ENCODE measurements around the gene OBSCN.
A peak's percentile ranks its signal among the peaks of the same experiment; 100 is the strongest.

OBSCN gene

DNA sequence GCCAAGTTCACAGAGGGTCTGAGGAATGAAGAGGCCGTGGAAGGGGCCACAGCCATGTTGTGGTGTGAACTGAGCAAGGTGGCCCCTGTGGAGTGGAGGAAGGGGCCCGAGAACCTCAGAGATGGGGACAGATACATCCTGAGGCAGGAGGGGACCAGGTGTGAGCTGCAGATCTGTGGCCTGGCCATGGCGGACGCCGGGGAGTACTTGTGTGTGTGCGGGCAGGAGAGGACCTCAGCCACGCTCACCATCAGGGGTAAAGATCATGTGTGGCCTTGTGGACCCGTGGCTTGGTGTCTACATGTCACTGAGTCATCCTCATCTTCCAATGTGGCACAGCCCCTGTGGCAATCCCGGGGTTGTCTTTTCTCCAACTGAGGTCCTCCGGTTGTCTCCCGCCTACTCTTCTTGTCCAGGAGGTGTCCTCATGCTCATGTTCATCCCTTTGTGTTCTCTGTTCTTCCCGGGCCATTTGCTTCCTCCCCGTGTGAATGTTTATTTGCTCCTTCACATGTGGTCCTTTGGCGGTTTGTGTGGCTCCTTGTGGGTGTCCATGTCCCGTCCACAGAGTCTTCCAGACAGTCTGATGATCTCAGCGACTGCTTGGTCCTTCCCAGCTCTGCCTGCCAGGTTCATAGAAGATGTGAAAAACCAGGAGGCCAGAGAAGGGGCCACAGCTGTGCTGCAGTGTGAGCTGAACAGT lies 84.2 kb downstream of the OBSCN start:
- DNase-seq (ENCODE audit: low spot score): no peak

DNA sequence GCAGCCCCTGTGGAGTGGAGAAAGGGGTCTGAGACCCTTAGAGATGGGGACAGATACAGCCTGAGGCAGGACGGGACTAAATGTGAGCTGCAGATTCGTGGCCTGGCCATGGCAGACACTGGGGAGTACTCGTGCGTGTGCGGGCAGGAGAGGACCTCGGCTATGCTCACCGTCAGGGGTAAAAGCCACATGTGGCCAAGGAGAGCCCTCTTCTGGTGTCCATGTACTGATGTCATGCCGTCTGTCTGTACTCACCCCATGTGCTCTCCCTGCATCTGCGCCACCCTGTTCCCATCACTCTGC lies 84.7 kb downstream of the OBSCN start:
- no peak for DNase-seq (ENCODE audit: low spot score)

DNA sequence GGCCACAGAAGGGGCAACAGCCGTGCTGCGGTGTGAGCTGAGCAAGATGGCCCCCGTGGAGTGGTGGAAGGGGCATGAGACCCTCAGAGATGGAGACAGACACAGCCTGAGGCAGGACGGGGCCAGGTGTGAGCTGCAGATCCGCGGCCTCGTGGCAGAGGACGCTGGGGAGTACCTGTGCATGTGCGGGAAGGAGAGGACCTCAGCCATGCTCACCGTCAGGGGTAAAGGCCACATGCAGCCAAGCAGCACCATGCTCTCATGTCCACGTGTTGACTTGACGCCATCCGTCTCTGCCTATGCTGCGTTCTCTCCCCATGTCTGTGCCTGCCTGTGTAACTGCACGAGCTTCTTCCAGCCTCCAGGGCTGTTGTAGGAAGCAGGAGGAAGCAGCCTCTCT lies 85.5 kb downstream of the OBSCN start:
- no peak for DNase-seq (ENCODE audit: low spot score)

DNA sequence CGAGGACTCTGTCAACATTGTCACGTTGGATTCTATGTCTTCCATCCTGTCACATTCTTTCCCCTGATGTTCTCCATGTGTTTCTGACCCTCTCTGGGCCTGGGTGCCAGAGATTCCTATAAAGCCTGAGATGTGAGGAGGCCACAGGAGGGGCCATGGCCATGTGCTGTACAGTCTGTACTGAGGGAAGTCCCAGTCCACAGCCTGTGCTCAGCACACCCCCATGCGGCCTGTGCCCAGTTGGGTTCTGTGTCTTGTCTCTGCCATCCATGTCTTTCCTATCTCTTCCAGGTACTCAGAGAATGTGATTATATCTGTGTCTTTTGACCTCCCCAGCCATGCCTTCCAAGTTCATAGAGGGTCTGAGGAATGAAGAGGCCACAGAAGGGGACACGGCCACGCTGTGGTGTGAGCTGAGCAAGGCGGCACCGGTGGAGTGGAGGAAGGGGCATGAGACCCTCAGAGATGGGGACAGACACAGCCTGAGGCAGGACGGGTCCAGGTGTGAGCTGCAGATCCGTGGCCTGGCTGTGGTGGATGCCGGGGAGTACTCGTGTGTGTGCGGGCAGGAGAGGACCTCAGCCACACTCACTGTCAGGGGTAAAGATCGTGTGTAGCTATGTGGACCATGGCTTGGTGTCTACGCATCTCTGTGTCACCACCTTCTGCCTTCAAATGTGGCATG lies 86.1 kb downstream of the OBSCN start:
- DNase-seq (ENCODE audit: low spot score): no peak

DNA sequence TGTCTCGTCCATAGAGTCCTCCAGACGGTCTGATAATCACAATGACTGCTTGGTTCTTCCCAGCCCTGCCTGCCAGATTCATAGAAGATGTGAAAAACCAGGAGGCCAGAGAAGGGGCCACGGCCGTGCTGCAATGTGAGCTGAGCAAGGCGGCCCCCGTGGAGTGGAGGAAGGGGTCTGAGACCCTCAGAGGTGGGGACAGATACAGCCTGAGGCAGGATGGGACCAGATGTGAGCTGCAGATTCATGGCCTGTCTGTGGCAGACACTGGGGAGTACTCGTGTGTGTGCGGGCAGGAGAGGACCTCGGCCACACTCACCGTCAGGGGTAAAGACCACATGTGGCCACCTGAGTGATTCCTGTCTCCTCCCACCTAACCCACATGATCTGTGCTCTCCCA lies 86.9 kb downstream of the OBSCN start:
- DNase-seq (ENCODE audit: low spot score): no peak

DNA sequence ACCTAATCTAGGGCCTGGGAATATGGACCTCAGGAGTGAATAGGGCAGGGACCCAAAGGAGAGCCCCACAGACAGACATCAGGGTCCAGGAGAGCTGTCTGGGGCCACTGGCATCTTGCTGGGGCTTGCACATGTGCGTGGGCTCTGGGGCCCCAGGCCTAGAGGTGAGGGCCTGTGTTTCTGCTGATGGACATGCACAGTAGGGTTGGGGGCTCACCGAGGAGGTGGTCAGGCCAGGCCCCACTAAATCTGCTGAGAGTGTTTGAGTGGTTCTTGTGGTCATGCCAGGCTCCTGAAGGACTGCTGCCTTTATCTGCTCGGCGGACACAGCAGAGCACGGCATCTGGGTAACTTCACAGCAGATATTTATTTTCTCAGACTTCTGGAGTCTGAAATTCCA lies 87.4 kb downstream of the OBSCN start:
- no peak for DNase-seq (ENCODE audit: low spot score)

DNA sequence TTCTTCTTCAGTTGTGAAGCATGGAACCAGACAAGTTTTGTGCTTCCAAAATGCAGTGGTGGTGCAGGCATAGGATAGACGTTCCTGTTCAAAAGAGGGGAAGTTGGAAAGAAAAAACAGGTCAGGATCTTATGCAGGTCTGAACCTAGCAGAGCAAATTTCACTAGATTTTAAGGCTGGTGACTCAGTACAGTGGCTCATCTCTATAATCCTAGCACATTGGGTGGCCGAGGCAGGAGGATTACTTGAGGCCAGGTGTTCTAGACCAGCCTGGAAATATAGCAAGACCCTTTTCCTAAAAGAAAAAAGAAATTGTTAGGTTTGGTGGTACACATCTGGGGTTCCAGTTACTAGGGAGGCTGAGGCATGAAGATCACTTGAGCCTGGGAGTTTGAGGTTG lies 88.1 kb downstream of the OBSCN start:
- no peak for DNase-seq (ENCODE audit: low spot score)

DNA sequence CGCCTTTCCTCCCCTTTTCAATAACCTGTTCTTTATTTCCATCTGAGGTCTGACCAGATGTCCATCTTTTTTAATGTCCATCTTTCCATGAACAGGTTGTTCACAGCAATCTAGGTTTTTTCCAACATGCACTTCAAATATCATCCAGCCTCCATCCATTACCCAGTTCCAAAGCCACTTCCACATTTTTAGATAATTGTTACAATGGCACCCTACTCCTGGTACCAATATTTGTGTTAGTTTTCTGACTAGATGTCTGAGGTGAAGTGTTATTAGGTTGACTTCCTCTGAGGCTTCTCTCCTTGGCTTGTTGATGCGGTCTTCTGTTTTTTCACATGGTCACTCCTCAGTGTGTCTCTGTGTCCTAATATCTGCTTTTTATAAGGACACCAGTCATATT lies 89.4 kb downstream of the OBSCN start:
- DNase-seq (ENCODE audit: low spot score): no peak

DNA sequence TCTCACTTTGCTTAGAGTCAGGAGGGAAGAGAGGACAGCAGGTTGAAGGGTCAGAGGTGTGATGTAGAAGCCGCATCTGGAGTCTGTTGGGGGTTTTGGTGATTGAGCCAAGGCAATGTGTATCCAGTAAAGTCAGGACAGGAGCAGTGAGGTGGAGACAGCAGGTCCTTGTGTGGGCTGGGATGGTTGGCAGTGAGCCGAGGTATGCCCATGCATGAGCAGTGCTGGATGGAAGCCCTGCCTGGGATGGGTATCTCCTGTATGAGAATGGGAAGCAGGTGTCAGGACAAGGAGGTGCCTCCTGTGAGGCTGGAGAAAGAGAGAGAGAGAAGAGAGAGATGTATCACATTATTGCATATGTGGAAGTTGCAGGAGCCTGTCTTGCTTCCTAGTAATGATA lies 90.0 kb downstream of the OBSCN start:
- no peak for DNase-seq (ENCODE audit: low spot score)

DNA sequence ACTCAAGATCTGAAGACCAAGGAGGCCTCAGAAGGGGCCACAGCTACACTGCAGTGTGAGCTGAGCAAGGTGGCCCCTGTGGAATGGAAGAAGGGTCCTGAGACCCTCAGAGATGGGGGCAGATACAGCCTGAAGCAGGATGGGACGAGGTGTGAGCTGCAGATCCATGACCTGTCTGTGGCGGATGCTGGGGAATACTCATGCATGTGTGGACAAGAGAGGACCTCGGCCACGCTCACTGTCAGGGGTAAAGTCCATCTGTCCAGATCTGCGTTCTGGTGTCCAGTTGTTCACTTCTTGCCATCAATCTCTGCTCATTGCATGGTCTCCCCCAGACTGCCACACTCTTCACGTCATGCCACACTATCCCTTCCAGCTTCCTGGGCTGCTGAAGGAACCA lies 90.6 kb downstream of the OBSCN start:
- DNase-seq (ENCODE audit: low spot score): no peak

DNA sequence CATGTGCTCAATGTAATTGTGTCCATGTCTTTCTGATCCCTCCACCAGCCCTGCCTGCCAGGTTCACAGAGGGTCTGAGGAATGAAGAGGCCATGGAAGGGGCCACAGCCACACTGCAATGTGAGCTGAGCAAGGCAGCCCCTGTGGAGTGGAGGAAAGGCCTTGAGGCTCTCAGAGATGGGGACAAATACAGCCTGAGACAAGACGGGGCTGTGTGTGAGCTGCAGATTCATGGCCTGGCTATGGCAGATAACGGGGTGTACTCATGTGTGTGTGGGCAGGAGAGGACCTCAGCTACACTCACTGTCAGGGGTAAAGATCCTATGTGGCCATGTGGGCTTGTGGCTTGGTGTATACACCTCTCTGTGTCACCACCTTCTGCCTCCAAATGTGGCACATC lies 91.4 kb downstream of the OBSCN start:
- DNase-seq (ENCODE audit: low spot score): no peak

DNA sequence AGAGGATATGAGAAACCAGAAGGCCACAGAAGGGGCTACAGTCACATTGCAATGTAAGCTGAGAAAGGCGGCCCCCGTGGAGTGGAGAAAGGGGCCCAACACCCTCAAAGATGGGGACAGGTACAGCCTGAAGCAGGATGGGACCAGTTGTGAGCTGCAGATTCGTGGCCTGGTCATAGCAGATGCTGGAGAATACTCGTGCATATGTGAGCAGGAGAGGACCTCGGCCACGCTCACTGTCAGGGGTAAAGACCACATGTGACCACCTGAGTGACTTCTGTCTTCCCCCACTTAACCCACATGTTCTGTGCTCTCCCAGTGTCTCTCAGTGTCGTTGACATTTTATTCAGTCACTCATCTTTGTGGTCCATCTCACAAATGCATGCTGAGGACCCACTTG lies 92.1 kb downstream of the OBSCN start:
- DNase-seq (ENCODE audit: low spot score): no peak

DNA sequence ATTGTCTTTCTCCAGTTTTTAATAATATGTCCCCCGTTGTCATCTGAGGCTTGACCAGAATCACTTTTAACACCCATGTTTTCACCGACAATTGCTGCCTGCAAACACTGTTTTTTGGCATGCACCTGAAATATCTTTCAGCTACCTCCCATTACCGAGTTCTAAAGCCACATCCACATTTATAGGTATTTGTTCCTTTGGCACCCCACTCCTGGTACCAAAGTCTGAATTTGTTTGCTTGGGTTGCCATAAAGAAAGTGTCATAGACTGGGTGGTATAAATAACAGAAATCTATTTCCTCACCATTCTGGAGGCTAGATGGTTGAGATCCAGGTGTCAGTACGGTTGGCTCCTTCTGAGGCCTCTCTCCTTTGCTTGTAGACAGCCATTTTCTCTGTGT lies 94.2 kb downstream of the OBSCN start:
- no peak for DNase-seq (ENCODE audit: low spot score)

DNA sequence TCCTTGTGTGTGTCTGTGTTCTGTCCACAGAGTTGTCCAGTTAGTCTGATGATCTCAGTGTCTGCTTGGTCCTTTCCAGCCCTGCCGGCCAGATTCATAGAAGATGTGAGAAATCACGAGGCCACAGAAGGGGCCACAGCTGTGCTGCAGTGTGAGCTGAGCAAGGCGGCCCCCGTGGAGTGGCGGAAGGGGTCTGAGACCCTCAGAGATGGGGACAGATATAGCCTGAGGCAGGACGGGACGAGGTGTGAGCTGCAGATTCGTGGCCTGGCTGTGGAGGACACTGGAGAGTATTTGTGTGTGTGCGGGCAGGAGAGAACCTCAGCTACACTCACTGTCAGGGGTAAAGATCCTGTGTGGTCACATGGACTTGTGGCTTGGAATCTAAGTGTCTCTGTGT lies 95.8 kb downstream of the OBSCN start:
- DNase-seq (ENCODE audit: low spot score): no peak

DNA sequence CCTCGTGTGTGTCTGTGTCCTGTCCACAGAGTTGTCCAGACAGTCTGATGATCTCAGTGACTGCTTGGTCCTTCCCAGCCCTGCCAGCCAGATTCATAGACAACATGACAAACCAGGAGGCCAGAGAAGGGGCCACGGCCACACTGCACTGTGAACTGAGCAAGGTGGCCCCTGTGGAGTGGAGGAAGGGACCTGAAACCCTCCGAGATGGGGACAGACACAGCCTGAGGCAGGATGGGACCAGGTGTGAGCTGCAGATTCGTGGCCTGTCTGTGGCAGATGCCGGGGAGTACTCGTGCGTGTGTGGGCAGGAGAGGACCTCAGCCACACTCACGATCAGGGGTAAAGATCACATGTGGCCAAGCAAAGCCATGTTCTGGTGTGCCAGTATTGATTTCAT lies 96.4 kb downstream of the OBSCN start:
- DNase-seq (ENCODE audit: low spot score): no peak

DNA sequence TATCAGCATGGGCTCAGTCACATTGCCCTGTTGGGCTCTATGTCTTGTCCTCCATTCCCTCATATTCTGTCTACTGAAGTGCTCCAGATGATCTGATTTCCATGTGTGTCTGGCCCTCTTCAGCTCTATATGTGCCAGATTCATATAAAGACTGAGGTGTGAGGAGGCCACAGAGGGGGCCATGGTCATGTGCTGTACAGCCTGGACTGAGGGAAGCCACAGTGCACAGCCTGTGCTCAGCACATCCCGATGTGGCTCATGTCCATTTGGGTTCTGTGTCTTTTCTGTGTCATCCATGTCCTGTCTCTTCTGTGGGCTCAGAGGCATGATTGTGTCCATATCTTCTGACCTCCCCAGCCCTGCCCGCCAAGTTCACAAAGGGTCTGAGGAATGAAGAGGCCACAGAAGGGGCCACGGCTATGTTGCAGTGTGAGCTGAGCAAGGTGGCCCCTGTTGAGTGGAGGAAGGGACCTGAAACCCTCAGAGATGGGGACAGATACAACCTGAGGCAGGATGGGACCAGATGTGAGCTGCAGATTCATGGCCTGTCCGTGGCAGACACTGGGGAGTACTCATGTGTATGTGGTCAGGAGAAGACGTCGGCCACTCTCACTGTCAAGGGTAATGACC lies 97.0 kb downstream of the OBSCN start:
- no peak for DNase-seq (ENCODE audit: low spot score)

DNA sequence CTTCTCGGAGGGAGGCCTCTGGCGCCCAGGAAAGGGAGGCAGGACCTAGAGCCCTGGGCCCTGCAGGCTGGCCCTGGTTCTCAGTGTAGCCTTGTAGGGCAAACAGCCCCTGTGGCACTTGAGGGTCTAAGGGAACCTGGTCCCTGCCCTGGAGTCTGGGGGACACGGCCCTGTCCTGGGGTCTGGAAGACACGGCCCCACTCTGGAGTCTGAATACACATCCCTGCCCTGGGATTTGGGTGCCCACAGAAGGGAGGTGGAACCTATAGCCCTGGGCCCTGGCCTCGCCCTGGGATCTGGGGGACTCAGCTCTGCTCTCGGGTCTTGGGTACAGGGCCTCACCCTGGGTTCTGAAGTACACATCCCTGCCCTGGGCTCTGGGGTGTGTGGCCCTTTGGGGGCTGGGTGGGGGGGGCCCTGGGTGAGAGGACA lies 97.9 kb downstream of the OBSCN start:
- no peak for DNase-seq (ENCODE audit: low spot score)

DNA sequence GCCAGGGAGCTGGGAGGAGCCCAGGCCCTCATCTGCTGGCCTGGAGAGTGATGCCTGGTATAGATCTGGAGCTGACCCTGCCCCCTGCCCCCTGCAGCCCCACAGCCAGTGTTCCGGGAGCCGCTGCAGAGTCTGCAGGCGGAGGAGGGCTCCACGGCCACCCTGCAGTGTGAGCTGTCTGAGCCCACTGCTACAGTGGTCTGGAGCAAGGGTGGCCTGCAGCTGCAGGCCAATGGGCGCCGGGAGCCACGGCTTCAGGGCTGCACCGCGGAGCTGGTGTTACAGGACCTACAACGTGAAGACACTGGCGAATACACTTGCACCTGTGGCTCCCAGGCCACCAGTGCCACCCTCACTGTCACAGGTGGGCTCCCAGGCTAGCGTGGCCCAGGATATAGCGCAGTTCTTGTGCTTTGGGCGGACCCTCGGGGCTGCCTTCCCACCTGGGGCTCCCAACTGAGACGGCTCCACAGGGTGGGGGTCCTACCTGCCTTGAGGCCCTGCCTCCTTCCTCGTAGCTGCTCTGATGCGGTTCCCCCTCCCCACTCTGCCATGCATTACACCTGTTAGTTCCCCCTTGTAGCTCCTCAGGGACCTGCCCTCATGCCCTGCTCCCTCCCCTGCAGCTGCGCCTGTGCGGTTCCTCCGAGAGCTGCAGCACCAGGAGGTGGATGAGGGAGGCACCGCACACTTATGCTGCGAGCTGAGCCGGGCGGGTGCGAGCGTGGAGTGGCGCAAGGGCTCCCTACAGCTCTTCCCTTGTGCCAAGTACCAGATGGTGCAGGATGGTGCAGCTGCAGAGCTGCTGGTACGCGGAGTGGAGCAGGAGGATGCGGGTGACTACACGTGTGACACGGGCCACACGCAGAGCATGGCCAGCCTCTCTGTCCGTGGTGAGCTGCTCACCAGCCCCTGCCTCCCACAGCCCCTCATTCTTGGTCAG lies 98.7 kb downstream of the OBSCN start:
- peak; percentile 51 for DNase-seq (ENCODE audit: low spot score)

DNA sequence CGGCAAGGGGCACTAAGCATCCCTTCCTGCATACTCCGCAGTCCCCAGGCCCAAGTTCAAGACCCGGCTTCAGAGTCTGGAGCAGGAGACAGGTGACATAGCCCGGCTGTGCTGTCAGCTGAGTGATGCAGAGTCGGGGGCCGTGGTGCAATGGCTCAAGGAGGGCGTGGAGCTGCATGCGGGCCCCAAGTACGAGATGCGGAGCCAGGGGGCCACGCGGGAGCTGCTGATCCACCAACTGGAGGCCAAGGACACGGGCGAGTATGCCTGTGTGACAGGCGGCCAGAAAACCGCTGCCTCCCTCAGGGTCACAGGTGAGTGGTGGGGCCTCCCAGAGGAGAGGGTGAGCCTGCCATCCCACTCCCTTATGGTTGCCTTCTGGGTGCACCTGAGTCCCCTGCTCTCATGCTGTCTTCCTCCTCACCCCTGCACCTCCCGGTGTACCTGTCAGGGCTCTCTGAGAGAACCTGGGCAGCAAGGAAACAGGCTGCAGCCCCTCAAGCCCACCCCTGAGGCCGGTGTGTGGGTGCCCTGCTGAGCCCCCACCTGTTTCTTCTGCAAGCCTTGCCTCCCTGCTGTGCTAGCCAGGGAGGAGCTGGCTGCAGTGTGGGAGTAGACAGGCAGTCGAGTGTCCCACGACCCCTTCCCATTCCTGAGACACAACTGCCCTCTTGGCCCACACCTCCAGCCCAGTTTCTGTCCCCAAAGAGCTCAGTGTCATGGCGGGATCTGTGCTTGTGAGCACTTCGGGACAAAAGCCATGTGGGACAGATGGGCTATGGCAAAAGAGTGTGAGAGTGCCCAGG lies 99.6 kb downstream of the OBSCN start:
- DNase-seq (ENCODE audit: low spot score): no peak

DNA sequence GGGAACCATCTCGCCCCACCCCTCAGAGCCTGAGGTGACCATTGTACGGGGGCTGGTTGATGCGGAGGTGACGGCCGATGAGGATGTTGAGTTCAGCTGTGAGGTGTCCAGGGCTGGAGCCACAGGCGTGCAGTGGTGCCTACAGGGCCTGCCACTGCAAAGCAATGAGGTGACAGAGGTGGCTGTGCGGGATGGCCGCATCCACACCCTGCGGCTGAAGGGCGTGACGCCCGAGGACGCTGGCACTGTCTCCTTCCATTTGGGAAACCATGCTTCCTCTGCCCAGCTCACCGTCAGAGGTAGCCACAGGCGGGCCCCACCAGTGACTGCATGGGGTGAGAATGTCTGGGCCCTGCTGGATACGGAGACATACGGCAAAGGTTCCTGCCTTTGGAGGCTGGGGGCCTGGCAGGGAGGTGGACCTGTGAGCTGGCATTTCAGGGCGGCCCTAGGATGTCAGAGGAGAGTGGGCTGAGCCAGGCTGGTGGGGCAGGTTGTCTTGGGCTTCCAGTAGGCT lies 100.3 kb downstream of the OBSCN start:
- DNase-seq (ENCODE audit: low spot score): no peak

DNA sequence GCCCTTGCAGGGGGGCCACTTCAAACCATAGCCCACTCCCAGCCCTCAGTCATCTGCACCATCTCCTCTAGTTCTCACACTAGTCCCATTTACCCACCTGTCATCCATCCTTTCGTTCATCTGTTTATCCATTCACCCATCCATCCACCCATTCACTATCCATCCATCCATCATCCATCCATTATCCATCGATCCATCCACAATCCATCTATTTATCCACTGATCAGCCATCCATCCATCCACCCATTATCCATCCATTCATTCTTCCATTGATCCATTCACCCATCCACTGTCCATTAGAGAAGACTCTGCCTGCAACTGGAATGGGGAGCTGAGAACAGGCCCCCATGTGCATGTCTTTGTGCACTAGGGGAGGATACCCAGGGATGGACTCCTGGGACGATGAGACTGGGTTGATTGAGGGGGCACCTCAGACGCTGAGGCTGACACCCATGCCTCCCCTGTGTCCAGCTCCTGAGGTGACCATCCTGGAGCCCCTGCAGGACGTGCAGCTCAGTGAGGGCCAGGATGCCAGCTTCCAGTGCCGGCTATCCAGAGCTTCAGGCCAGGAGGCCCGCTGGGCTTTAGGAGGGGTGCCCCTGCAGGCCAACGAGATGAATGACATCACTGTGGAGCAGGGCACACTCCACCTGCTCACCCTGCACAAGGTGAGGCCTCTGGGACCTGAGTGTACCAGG lies 100.9 kb downstream of the OBSCN start:
- DNase-seq (ENCODE audit: low spot score): no peak
